HepG2 (cell line): ENCODE results near the gene CRTAC1. TPM values are rescaled to one million over a fixed set of nuclear protein-coding genes. Genes with fewer than 3 reads are reported as not detected.

Experiments used
- ATAC-seq: fragments of 200-7000 bp; cut with Tn5 transposase; 3 replicates; pipeline ENCODE4 v1.9.1; 2020; ENCODE audit warnings: mild to moderate bottlenecking, moderate library complexity
- BruUV-seq: library from RNA; stranded (reverse); fragments of 400-500 nt; replicated peaks from 2 replicates; lab custom pipeline; 2021; lab: Mats Ljungman, UMichigan
- CTCF ChIA-PET: fragments of 300-600 bp; formaldehyde crosslinking; extraction: SDS; loops from one replicate; lab custom pipeline; 2021; ENCODE audit warnings: low total read pairs, inconsistent platforms, low intra/inter-chr PET ratio; lab: Yijun Ruan, JAX
- POLR2A ChIA-PET: fragments of 350-600 bp; sonication (Branson Sonifier 250); formaldehyde crosslinking; loops from one replicate; lab custom pipeline; 2020; ENCODE audit warnings: antibody characterized with exemption, inconsistent platforms; lab: Yijun Ruan, JAX
- DNase-seq: peaks from one replicate; pipeline ENCODE4 v3.0.0-alpha.2; 2015; ENCODE audit warnings: low spot score
- FAIRE-seq: peaks from 3 replicates; lab custom pipeline; 2011; peaks lifted over from hg19 to GRCh38; lab: Jason Lieb, UNC
- H2AFZ ChIP-seq: one replicate; pipeline ENCODE4 v1.6.1; 2011; ENCODE audit warnings: low read length, inconsistent platforms
- H3K27ac ChIP-seq: fragments of 300-600 bp; 3 replicates; pipeline ENCODE4 v1.8.0; 2011; ENCODE audit warnings: mixed run types, mild to moderate bottlenecking, mixed read lengths, low read length, inconsistent platforms; ENCODE audit not compliant: insufficient read depth; ENCODE audit errors: extremely low read length
- H3K27me3 ChIP-seq, 2 experiments: fragments of 200-600 bp in 1 of 2; 2 replicates in 1 of 2; 3 replicates in 1 of 2; pipeline versions ENCODE4 v1.6.0 to v1.8.0; 2011; ENCODE audit warnings: low read length in 2 of 2, mild to moderate bottlenecking in 2 of 2, moderate library complexity in 2 of 2, inconsistent platforms in 1 of 2; ENCODE audit not compliant: insufficient read depth in 2 of 2, control insufficient read depth in 1 of 2
- H3K36me3 ChIP-seq, 2 experiments: fragments of 200-600 bp in 1 of 2; replicated peaks in 1 of 2; 2 replicates in 1 of 2; 3 replicates in 1 of 2; pipeline versions ENCODE4 v1.5.1 to v1.8.0; 2011; ENCODE audit warnings: low read length in 2 of 2, inconsistent platforms in 1 of 2; ENCODE audit not compliant: insufficient read depth in 2 of 2, control insufficient read depth in 1 of 2
- H3K4me1 ChIP-seq: 2 replicates; pipeline ENCODE4 v1.5.1; 2012; ENCODE audit warnings: low read length, inconsistent platforms; ENCODE audit not compliant: insufficient read depth
- H3K4me2 ChIP-seq: 2 replicates; pipeline ENCODE4 v1.6.0; 2011; ENCODE audit warnings: low read depth, low read length, inconsistent platforms
- H3K4me3 ChIP-seq, 3 experiments: fragments of 200-600 bp in 1 of 3; sonication (generic), shearing (Covaris generic) in 1 of 3; replicated peaks in 1 of 3; 2 replicates each; pipeline ENCODE4 v1.5.1; 2011 to 2016; ENCODE audit warnings: low read length in 3 of 3, inconsistent platforms in 2 of 3, low read depth in 2 of 3, mild to moderate bottlenecking in 2 of 3, control low read depth in 1 of 3, mixed read lengths in 1 of 3; ENCODE audit not compliant: insufficient read depth in 1 of 3
- H3K79me2 ChIP-seq: one replicate; pipeline ENCODE4 v1.6.1; 2011; ENCODE audit warnings: low read length, inconsistent platforms; ENCODE audit not compliant: insufficient read depth
- H3K9ac ChIP-seq: 2 replicates; pipeline ENCODE4 v1.6.0; 2011; ENCODE audit warnings: mild to moderate bottlenecking, low read depth, low read length, inconsistent platforms; ENCODE audit not compliant: insufficient read depth
- H3K9me3 ChIP-seq: 2 replicates; pipeline ENCODE4 v1.5.1; 2012; ENCODE audit warnings: mild to moderate bottlenecking, low read length
- H4K20me1 ChIP-seq: 2 replicates; pipeline ENCODE4 v1.6.0; 2011; ENCODE audit warnings: inconsistent platforms, mild to moderate bottlenecking, low read length, moderate library complexity; ENCODE audit not compliant: insufficient read depth
- JUN ChIP-seq: sonication (generic); formaldehyde crosslinking; IDR thresholded peaks from 2 replicates; pipeline ENCODE4 v1.4.0; 2020; ENCODE audit warnings: mild to moderate bottlenecking, missing genetic modification reagents
- KAT7 ChIP-seq: IDR thresholded peaks from 2 replicates; pipeline ENCODE4 v1.6.1; 2018; ENCODE audit warnings: borderline replicate concordance, missing compliant biosample characterization
- NFE2L1 ChIP-seq: sonication (generic); formaldehyde crosslinking; IDR thresholded peaks from 2 replicates; pipeline ENCODE4 v1.4.0; 2020; ENCODE audit warnings: missing genetic modification reagents, mild to moderate bottlenecking, borderline replicate concordance
- SAP130 ChIP-seq: IDR thresholded peaks from 2 replicates; pipeline ENCODE4 v1.6.1; 2016; ENCODE audit warnings: low read depth
- SNAI1 ChIP-seq: sonication (generic); formaldehyde crosslinking; IDR thresholded peaks from 2 replicates; pipeline ENCODE4 v1.5.0; 2020; ENCODE audit warnings: mild to moderate bottlenecking, missing genetic modification reagents, borderline replicate concordance
- SOX13 ChIP-seq, 3 experiments: fragments of 450-650 bp in 1 of 3; sonication (generic) in 1 of 3; formaldehyde crosslinking in 1 of 3; IDR thresholded peaks in 2 of 3; conservative IDR thresholded peaks in 1 of 3; 2 replicates each; pipeline versions ENCODE4 v1.5.0 to v1.6.1; 2016 to 2020; ENCODE audit warnings: antibody characterized with exemption in 1 of 3, mild to moderate bottlenecking in 1 of 3, missing compliant biosample characterization in 1 of 3, missing genetic modification reagents in 1 of 3, moderate library complexity in 1 of 3
- SRSF1 ChIP-seq: fragments of 200-400 bp; formaldehyde crosslinking; optimal IDR thresholded peaks from 2 replicates; pipeline ENCODE3; 2017; ENCODE audit warnings: mild to moderate bottlenecking, low read depth, low read length, moderate library complexity
- STAG1 ChIP-seq: sonication (generic); formaldehyde crosslinking; IDR thresholded peaks from 2 replicates; pipeline ENCODE4 v1.4.0; 2020; ENCODE audit warnings: missing genetic modification reagents
- TSC22D2 ChIP-seq: sonication (generic); formaldehyde crosslinking; IDR thresholded peaks from 2 replicates; pipeline ENCODE4 v1.5.1; 2020; ENCODE audit warnings: missing genetic modification reagents, mild to moderate bottlenecking, borderline replicate concordance
- ZFP36 ChIP-seq: fragments of 150-350 bp; IDR thresholded peaks from 2 replicates; pipeline ENCODE4 v1.6.1; 2018; ENCODE audit warnings: borderline replicate concordance, low read length, low read depth; ENCODE audit not compliant: partially characterized antibody
- ZNF136 ChIP-seq: sonication (generic); formaldehyde crosslinking; IDR thresholded peaks from 2 replicates; pipeline ENCODE4 v1.8.1; 2022; ENCODE audit warnings: low read depth, mild to moderate bottlenecking, moderate library complexity, missing genetic modification reagents
- ZNF230 ChIP-seq: sonication (generic); formaldehyde crosslinking; IDR thresholded peaks from 2 replicates; pipeline ENCODE4 v1.4.0; 2020; ENCODE audit warnings: mild to moderate bottlenecking, missing genetic modification reagents
- ZNF256 ChIP-seq: sonication (generic); formaldehyde crosslinking; conservative IDR thresholded peaks from 2 replicates; pipeline ENCODE4 v1.4.0; 2020; ENCODE audit warnings: missing genetic modification reagents
- ZNF3 ChIP-seq: IDR thresholded peaks from 2 replicates; pipeline ENCODE4 v1.7.0; 2017; ENCODE audit warnings: inconsistent platforms
- ZNF75D ChIP-seq: sonication (generic); formaldehyde crosslinking; IDR thresholded peaks from 2 replicates; pipeline ENCODE4 v1.8.1; 2023; ENCODE audit warnings: missing genetic modification reagents, mild to moderate bottlenecking, borderline replicate concordance
- WGBS: methylation state at CpG from one replicate; pipeline ENCODE4 v1.1.6; 2017; ENCODE audit warnings: low lambda C conversion rate; 5-methylcytosine and 5-hydroxymethylcytosine counted together
- in situ Hi-C: cut with HindIII; loops from 2 replicates; pipeline ENCODE4 v1.10.0; 2017; ENCODE audit warnings: low pct_unique_long_range_greater_than_20kb; ENCODE audit not compliant: extremely low pct_ligation_motif_present
- intact Hi-C: fragments of 100-400 bp; cut with micrococcal nuclease; formaldehyde crosslinking; loops from one replicate; pipeline ENCODE4 v1.10.0; 2022; ENCODE audit not compliant: unreplicated experiment
- polyA plus RNA-seq, 8 experiments: library from polyadenylated mRNA; depleted of rRNA in 3 of 8; stranded (reverse) in 7 of 8; unstranded in 1 of 8; fragments of >200 nt; fragmentation: Illumina TruSeq in 4 of 8; extraction: Trizol in 4 of 8; gene quantifications; 2 replicates each; pipeline versions ENCODE4 v1.2.1 to v1.2.3, GENCODE V29; 2011 to 2016; ENCODE audit warnings: low read depth in 4 of 8, missing spikeins in 1 of 8, mixed read lengths in 1 of 8; ENCODE audit not compliant: insufficient read depth in 1 of 8
- total RNA-seq, 5 experiments: library from RNA; depleted of rRNA; stranded (reverse); fragments of >200 nt; fragmentation: Illumina TruSeq; extraction: Trizol; gene quantifications; 2 replicates each; pipeline ENCODE4 v1.2.3, GENCODE V29; 2016; ENCODE audit warnings: low read depth in 1 of 5
- TF ChIP-seq, protein P1 (sequence below): sonication (generic); formaldehyde crosslinking; IDR thresholded peaks from 2 replicates; pipeline ENCODE4 v1.4.0; 2020; ENCODE audit warnings: missing genetic modification reagents, borderline replicate concordance
- TF ChIP-seq, protein P2 (sequence below): sonication (generic); formaldehyde crosslinking; IDR thresholded peaks from 2 replicates; pipeline ENCODE4 v1.5.0; 2020; ENCODE audit warnings: missing genetic modification reagents
- TF ChIP-seq, protein P3 (sequence below): sonication (generic); formaldehyde crosslinking; IDR thresholded peaks from 2 replicates; pipeline ENCODE4 v1.8.0; 2022; ENCODE audit warnings: missing genetic modification reagents, low read depth, mild to moderate bottlenecking, borderline replicate concordance

Gene CRTAC1
- total and polyA plus RNA-seq, 2 of the 13 experiments (the other 11 are each of a cell fraction or from before 2014, with no cell fraction given), result not detected

DNA sequence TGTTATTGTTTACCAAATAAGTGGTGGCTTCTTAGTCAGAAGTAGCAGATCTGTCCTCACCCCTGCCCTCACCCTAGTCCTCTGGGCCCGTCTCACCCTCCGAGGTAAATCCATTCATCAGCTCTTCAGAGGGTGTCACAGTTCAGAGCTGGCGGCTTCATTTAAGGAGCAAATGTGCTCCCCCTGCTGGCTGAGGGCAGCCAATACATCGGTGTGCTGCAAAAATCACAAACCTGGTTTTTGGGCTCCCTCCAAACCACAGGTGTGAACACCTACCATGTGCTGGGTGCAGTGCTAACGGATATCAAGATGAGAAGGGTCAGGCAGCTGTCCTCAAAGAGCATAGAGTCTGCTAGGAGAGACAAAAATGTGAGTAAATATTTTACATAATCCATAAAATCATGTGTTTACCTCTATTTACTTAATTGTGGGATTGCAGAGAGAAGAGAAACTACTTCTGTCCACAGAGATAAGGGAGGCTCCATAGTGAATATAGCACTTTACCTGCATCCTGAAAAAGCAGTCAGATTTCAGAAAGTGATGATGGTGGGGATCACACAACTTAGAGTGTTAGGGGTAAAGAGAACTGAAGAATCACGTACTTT lies 15.5 kb upstream of the CRTAC1 start (continued):
- TF ChIP-seq ZNF136 (CRISPR knock-in tag) (no peak), ZNF75D (no peak), TSC22D2 (CRISPR knock-in tag) (no peak), KAT7 (CRISPR knock-in tag) (no peak), ZNF3 (no peak)

DNA sequence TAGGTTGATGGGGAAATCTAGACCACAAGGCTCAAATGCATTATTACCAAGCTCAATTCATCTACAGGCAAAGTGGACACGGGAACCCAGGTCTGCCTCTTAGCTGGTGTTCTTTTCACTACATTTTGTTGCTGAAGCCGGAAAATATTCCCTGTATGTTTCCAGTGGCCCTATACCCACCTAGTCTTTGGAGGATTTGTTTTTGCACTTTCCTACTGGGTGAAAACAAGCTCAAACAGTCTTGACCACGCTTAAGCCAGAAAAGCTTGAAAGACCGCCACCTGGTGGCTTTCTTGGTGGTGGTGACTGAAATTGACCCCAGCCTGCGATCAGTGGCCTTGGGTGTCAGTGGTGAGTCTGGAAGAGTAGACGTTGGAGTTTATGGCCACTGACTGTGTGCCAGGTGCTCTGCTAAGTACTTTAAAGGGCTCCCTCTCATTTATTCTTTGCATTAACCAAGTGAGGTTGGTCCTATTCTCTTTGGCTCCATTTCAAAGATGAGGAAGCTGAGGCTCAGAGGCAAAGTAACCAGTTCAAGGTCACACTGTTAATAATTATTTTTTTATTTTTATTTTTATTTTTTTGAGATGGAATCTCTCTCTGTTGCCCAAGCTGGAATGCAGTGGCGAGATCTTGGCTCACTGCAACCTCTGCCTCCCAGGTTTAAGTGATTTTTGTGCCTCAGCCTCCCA lies 11.1 kb upstream of the CRTAC1 start:
- CTCF ChIA-PET, result interaction anchor here (1.1 to 2.5 kb wide), 2 partner anchors 126 to 129 kb away, joined by 4 to 39 read pairs; no protein-coding TSS in a partner anchor
- WGBS, result 2% methylated on average over 7 of the region's 7 CpGs
- DNase-seq (peak; percentile 54), ATAC-seq (peak; percentile 81), FAIRE-seq (peak; percentile 84)
- H3K27me3 ChIP-seq, result peaks cover 2 to 42% of the 10 kb centered on the region in 2 experiments; a peak in 3 of 5 replicates
- in situ Hi-C loops (loop anchor here (5.0 kb wide), 1 partner anchor 124 kb away; no protein-coding TSS in a partner anchor), intact Hi-C loops (loop anchor here (1.0 to 10.0 kb wide), 2 partner anchors 127 to 257 kb away; no protein-coding TSS in a partner anchor)
- H4K20me1 ChIP-seq, result no peaks in the 10 kb centered on the region
- no peaks in the 10 kb centered on the region for H3K79me2 ChIP-seq
- H3K9me3 ChIP-seq, result no peaks in the 10 kb centered on the region
- no peak overlapping the region for H2AFZ ChIP-seq
- H3K4me3 ChIP-seq, result no peak overlapping the region
- H3K4me1 ChIP-seq, result no peaks in the 10 kb centered on the region
- H3K4me2 ChIP-seq, result no peak overlapping the region
- H3K27ac ChIP-seq, result no peak overlapping the region
- H3K36me3 ChIP-seq, result no peaks in the 10 kb centered on the region
- POLR2A ChIA-PET, result interaction anchor here (1.4 kb wide), 1 partner anchor 93 kb away, joined by 3 read pairs; the partner anchor contains the start of gene R3HCC1L
- BruUV-seq, result no TSS peak
- no peak overlapping the region for H3K9ac ChIP-seq
- TF ChIP-seq SNAI1 (CRISPR knock-in tag), result no peak
- no peak for TF ChIP-seq SOX13 (IDR thresholded peaks at IDR 0.05)
- TF ChIP-seq SOX13 (CRISPR knock-in tag; conservative IDR thresholded peaks at IDR 0.05 in 1 of 2, IDR thresholded peaks at IDR 0.05 in 1 of 2), result no peak
- no peak for TF ChIP-seq ZFP36
- no peak for TF ChIP-seq SRSF1
- TF ChIP-seq, protein P1, sequence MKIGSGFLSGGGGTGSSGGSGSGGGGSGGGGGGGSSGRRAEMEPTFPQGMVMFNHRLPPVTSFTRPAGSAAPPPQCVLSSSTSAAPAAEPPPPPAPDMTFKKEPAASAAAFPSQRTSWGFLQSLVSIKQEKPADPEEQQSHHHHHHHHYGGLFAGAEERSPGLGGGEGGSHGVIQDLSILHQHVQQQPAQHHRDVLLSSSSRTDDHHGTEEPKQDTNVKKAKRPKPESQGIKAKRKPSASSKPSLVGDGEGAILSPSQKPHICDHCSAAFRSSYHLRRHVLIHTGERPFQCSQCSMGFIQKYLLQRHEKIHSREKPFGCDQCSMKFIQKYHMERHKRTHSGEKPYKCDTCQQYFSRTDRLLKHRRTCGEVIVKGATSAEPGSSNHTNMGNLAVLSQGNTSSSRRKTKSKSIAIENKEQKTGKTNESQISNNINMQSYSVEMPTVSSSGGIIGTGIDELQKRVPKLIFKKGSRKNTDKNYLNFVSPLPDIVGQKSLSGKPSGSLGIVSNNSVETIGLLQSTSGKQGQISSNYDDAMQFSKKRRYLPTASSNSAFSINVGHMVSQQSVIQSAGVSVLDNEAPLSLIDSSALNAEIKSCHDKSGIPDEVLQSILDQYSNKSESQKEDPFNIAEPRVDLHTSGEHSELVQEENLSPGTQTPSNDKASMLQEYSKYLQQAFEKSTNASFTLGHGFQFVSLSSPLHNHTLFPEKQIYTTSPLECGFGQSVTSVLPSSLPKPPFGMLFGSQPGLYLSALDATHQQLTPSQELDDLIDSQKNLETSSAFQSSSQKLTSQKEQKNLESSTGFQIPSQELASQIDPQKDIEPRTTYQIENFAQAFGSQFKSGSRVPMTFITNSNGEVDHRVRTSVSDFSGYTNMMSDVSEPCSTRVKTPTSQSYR, result no peak
- no peak for TF ChIP-seq SAP130 (CRISPR knock-in tag)
- no peak for TF ChIP-seq NFE2L1
- peak; percentile 64 for TF ChIP-seq STAG1
- no peak for TF ChIP-seq ZNF230
- TF ChIP-seq, protein P2, sequence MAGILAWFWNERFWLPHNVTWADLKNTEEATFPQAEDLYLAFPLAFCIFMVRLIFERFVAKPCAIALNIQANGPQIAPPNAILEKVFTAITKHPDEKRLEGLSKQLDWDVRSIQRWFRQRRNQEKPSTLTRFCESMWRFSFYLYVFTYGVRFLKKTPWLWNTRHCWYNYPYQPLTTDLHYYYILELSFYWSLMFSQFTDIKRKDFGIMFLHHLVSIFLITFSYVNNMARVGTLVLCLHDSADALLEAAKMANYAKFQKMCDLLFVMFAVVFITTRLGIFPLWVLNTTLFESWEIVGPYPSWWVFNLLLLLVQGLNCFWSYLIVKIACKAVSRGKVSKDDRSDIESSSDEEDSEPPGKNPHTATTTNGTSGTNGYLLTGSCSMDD (CRISPR knock-in tag), result no peak
- TF ChIP-seq JUN (CRISPR knock-in tag), result no peak
- no peak for TF ChIP-seq ZNF256 (CRISPR knock-in tag)
- TF ChIP-seq, protein P3, sequence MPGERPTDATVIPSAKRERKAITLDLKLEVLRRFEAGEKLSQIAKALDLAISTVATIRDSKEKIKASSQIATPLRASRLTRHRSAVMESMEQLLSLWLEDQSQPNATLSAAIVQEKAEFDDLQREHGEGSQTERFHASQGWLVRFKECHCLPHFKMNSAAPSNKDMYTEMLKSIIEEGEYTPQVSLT (CRISPR knock-in tag), result no peak
